GM12878 (cell line): ENCODE data around the gene APBB1IP.
"Not testable (repeated sequence)": the region's sequence is repeated elsewhere in the genome, so short reads cannot be mapped to it uniquely, and the experiment has no call there.

ENCODE experiments used
- HDAC2 ChIP-seq: fragments of 200-600 bp; sonication (generic); IDR thresholded peaks from 2 replicates; pipeline ENCODE4 v1.6.1; 2017
- HDAC6 ChIP-seq: fragments of 200-600 bp; sonication (generic); IDR thresholded peaks from one replicate; pipeline ENCODE4 v1.8.0; 2017; ENCODE audit warnings: antibody characterized with exemption; ENCODE audit not compliant: unreplicated experiment
- JUND ChIP-seq: IDR thresholded peaks from 2 replicates; pipeline ENCODE4 v1.6.1; 2012; ENCODE audit warnings: low read depth, mild to moderate bottlenecking, low read length, improper control_type of control experiment, moderate library complexity
- NBN ChIP-seq: fragments of 450-650 bp; IDR thresholded peaks from 2 replicates; pipeline ENCODE4 v1.6.1; 2016
- RUNX3 ChIP-seq: IDR thresholded peaks from 2 replicates; pipeline ENCODE4 v1.6.1; 2012; ENCODE audit warnings: low read length, inconsistent platforms
- SRF ChIP-seq, 2 experiments: IDR thresholded peaks; 2 replicates each; pipeline ENCODE4 v1.6.1; 2011; ENCODE audit warnings: low read depth in 2 of 2, low read length in 2 of 2, mild to moderate bottlenecking in 1 of 2, moderate library complexity in 1 of 2
- SUZ12 ChIP-seq: fragments of 200-600 bp; sonication (generic); IDR thresholded peaks from one replicate; pipeline ENCODE4 v1.6.1; 2018; ENCODE audit warnings: antibody characterized with exemption, mild to moderate bottlenecking; ENCODE audit not compliant: unreplicated experiment
- TF ChIP-seq, protein P1 (sequence below), 3 experiments: IDR thresholded peaks in 2 of 3; conservative IDR thresholded peaks in 1 of 3; 2 replicates each; pipeline ENCODE4 v1.5.1; 2011; ENCODE audit warnings: low read depth in 3 of 3, low read length in 3 of 3, mild to moderate bottlenecking in 3 of 3, control low read depth in 2 of 3, moderate library complexity in 2 of 3, inconsistent platforms in 1 of 3, mixed read lengths in 1 of 3; ENCODE audit not compliant: control insufficient read depth in 2 of 3, insufficient read depth in 1 of 3; ENCODE audit errors: extremely low read depth in 1 of 3
- TF ChIP-seq, protein P2 (sequence below): IDR thresholded peaks from 2 replicates; pipeline ENCODE4 v1.6.1; 2012; ENCODE audit warnings: mild to moderate bottlenecking, low read depth, low read length

DNA sequence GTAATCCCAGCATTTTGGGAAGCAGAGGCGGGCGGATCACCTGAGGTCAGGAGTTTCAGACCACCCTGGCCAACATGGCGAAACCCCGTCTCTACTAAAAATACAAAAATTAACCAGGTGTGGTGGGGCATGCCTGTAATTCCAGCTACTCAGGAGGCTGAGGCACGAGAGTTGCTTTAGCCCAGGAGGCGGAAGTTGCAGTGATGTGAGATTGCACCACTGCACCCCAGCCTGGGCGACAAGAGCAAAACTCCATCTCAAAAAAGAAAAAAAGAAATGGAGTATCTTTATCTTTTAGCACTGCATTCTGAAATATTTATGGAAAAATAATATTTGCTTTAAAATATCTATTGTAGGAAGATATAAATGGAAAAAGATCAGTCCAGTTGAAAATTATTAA lies 52.2 kb downstream of the APBB1IP start:
- not testable (repeated sequence) for TF ChIP-seq SRF (IDR thresholded peaks at IDR 0.05; ENCODE audit: low read depth in 2 of 2, low read length in 2 of 2); NBN; HDAC6; SUZ12; HDAC2; JUND; RUNX3
- TF ChIP-seq, protein P1, sequence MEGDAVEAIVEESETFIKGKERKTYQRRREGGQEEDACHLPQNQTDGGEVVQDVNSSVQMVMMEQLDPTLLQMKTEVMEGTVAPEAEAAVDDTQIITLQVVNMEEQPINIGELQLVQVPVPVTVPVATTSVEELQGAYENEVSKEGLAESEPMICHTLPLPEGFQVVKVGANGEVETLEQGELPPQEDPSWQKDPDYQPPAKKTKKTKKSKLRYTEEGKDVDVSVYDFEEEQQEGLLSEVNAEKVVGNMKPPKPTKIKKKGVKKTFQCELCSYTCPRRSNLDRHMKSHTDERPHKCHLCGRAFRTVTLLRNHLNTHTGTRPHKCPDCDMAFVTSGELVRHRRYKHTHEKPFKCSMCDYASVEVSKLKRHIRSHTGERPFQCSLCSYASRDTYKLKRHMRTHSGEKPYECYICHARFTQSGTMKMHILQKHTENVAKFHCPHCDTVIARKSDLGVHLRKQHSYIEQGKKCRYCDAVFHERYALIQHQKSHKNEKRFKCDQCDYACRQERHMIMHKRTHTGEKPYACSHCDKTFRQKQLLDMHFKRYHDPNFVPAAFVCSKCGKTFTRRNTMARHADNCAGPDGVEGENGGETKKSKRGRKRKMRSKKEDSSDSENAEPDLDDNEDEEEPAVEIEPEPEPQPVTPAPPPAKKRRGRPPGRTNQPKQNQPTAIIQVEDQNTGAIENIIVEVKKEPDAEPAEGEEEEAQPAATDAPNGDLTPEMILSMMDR (IDR thresholded peaks at IDR 0.05 in 2 of 3, conservative IDR thresholded peaks at IDR 0.05 in 1 of 3; ENCODE audit: control insufficient read depth in 2 of 3, extremely low read depth in 1 of 3, insufficient read depth in 1 of 3, low read depth in 3 of 3, low read length in 3 of 3), result not testable (repeated sequence)
- TF ChIP-seq, protein P2, sequence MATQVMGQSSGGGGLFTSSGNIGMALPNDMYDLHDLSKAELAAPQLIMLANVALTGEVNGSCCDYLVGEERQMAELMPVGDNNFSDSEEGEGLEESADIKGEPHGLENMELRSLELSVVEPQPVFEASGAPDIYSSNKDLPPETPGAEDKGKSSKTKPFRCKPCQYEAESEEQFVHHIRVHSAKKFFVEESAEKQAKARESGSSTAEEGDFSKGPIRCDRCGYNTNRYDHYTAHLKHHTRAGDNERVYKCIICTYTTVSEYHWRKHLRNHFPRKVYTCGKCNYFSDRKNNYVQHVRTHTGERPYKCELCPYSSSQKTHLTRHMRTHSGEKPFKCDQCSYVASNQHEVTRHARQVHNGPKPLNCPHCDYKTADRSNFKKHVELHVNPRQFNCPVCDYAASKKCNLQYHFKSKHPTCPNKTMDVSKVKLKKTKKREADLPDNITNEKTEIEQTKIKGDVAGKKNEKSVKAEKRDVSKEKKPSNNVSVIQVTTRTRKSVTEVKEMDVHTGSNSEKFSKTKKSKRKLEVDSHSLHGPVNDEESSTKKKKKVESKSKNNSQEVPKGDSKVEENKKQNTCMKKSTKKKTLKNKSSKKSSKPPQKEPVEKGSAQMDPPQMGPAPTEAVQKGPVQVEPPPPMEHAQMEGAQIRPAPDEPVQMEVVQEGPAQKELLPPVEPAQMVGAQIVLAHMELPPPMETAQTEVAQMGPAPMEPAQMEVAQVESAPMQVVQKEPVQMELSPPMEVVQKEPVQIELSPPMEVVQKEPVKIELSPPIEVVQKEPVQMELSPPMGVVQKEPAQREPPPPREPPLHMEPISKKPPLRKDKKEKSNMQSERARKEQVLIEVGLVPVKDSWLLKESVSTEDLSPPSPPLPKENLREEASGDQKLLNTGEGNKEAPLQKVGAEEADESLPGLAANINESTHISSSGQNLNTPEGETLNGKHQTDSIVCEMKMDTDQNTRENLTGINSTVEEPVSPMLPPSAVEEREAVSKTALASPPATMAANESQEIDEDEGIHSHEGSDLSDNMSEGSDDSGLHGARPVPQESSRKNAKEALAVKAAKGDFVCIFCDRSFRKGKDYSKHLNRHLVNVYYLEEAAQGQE, result not testable (repeated sequence)
